C4-2B (cell line): Measurements from ENCODE around the gene SCN9A.

Experiments used
- ZFX ChIP-seq: fragments of 450-650 bp; IDR thresholded peaks from 2 replicates; pipeline ENCODE4 v1.6.1; 2017
- TF ChIP-seq, protein P1 (sequence below): fragments of 450-650 bp; conservative IDR thresholded peaks from 2 replicates; pipeline ENCODE4 v1.5.1; 2017; ENCODE audit warnings: mild to moderate bottlenecking

DNA sequence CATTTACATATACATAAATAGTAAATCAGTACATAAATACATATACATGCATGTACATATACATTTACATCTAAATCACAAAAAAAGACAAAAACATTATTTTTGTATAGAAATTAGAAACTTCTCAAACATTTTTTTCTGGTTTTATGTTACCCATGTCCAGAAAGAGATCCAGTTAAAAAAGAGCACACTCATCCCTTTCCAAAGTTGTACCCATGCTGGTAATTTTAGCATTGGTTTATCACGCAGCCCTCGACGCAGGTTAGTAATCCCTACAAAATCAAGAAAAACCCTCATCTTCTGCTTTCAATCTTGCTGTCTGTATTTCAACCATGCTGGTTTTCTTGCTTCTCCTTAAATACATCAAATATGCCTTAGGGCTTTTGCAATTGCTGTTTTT is 10.5 kb downstream of the SCN9A start:
- TF ChIP-seq, protein P1, sequence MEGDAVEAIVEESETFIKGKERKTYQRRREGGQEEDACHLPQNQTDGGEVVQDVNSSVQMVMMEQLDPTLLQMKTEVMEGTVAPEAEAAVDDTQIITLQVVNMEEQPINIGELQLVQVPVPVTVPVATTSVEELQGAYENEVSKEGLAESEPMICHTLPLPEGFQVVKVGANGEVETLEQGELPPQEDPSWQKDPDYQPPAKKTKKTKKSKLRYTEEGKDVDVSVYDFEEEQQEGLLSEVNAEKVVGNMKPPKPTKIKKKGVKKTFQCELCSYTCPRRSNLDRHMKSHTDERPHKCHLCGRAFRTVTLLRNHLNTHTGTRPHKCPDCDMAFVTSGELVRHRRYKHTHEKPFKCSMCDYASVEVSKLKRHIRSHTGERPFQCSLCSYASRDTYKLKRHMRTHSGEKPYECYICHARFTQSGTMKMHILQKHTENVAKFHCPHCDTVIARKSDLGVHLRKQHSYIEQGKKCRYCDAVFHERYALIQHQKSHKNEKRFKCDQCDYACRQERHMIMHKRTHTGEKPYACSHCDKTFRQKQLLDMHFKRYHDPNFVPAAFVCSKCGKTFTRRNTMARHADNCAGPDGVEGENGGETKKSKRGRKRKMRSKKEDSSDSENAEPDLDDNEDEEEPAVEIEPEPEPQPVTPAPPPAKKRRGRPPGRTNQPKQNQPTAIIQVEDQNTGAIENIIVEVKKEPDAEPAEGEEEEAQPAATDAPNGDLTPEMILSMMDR, result no peak
- no peak for TF ChIP-seq ZFX
